OCI-LY1 (cell line): ENCODE data around the gene CCDC146.

Source experiments
- EZH2 ChIP-seq: fragments of 200-600 bp; sonication (generic), shearing (Covaris generic); IDR thresholded peaks from 2 replicates; pipeline ENCODE4 v1.8.0; 2017; ENCODE audit warnings: borderline replicate concordance, mixed run types, mild to moderate bottlenecking, antibody characterized with exemption, low read length, moderate library complexity, mixed read lengths
- TF ChIP-seq, protein P1 (sequence below): fragments of 200-600 bp; sonication (generic), shearing (Covaris generic); IDR thresholded peaks from 2 replicates; pipeline ENCODE4 v1.5.1; 2017; ENCODE audit warnings: mild to moderate bottlenecking, antibody characterized with exemption, low read length, moderate library complexity, mixed read lengths

DNA sequence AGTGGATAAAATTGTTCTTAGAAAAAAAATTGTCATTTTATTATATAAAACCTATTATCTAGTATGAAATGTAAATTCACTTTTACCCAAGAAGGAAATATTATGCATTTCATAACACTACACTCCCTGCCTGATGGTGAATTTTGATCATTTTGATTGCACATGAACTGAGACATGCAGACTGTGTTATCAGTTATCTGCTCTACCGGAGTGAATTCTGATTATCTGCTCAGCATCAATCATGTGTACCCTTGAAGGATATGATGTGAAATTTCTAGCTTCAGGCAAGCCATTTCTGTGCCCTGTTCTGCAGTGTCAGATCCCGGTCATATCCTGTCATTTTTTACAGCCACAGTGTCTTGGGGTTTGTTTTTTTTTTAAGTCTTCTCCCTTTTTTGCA is 162.2 kb downstream of the CCDC146 start:
- TF ChIP-seq, protein P1, sequence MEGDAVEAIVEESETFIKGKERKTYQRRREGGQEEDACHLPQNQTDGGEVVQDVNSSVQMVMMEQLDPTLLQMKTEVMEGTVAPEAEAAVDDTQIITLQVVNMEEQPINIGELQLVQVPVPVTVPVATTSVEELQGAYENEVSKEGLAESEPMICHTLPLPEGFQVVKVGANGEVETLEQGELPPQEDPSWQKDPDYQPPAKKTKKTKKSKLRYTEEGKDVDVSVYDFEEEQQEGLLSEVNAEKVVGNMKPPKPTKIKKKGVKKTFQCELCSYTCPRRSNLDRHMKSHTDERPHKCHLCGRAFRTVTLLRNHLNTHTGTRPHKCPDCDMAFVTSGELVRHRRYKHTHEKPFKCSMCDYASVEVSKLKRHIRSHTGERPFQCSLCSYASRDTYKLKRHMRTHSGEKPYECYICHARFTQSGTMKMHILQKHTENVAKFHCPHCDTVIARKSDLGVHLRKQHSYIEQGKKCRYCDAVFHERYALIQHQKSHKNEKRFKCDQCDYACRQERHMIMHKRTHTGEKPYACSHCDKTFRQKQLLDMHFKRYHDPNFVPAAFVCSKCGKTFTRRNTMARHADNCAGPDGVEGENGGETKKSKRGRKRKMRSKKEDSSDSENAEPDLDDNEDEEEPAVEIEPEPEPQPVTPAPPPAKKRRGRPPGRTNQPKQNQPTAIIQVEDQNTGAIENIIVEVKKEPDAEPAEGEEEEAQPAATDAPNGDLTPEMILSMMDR = no peak
- TF ChIP-seq EZH2 = no peak
